Motor neuron (in vitro differentiated cells): ENCODE measurements around the gene THNSL1. TPM values are rescaled to one million over a fixed set of nuclear protein-coding genes. Genes with fewer than 3 reads are reported as not detected.

Source experiments
- ATAC-seq, 8 experiments: fragments of 200-7000 bp; cut with Tn5 transposase; replicated peaks in 6 of 8; 2 replicates each; pipeline ENCODE4 v1.8.0; 2021; ENCODE audit warnings: mild to moderate bottlenecking in 8 of 8, moderate library complexity in 8 of 8
- H3K27ac ChIP-seq, 2 donors: fragments of 250-450 bp; sonication (Bioruptor Pico); 2 replicates each; pipeline ENCODE4 v1.9.0; 2021; ENCODE audit warnings: antibody characterized with exemption in 2 of 2, mild to moderate bottlenecking in 2 of 2, moderate library complexity in 1 of 2
- H3K4me1 ChIP-seq, 2 donors: fragments of 250-450 bp; sonication (Bioruptor Pico); replicated peaks in 1 of 2; 2 replicates each; pipeline ENCODE4 v1.6.1; 2021; ENCODE audit warnings: antibody characterized with exemption in 2 of 2, mild to moderate bottlenecking in 2 of 2, moderate library complexity in 1 of 2
- H3K4me3 ChIP-seq, 5 donors: fragments of 250-450 bp; sonication (Bioruptor Pico); 2 replicates each; pipeline ENCODE4 v1.9.0; 2021; ENCODE audit warnings: antibody characterized with exemption in 5 of 5, mild to moderate bottlenecking in 5 of 5, moderate library complexity in 4 of 5
- WGBS, 10 experiments: fragments of 450-650 bp; shearing (Covaris generic); methylation state at CpG; one replicate each; pipeline ENCODE4 v1.0.0; 2022; 5-methylcytosine and 5-hydroxymethylcytosine counted together
- in situ Hi-C, 9 experiments: fragments of 400-800 bp; cut with MboI; loops; one replicate each; pipeline ENCODE4 v1.15.0; 2021; ENCODE audit warnings: low sequenced_read_pairs in 9 of 9, low pct_unique_long_range_greater_than_20kb in 2 of 9; ENCODE audit not compliant: unreplicated experiment in 9 of 9
- total RNA-seq, 8 experiments: library from RNA; unstranded; fragments of 300-600 nt; gene quantifications; 2 replicates each; pipeline versions ENCODE4 v1.2.3 to v1.2.4, GENCODE V29; 2022

THNSL1 gene
- total RNA-seq, 8 experiments from 2014 or later: 4.7 to 11.9 (median 6.8) TPM

- 0 to 33% (median 5%) methylated on average over 1 to 9 of the region's 10 CpGs for WGBS, 10 experiments
- peaks cover 9 to 13% of the 10 kb centered on the region in 2 donors for H3K4me1 ChIP-seq
- peak overlapping the region; percentile 42 to 56 (median 46) for H3K4me3 ChIP-seq
- ATAC-seq: peak in 1 of 8 experiments; percentile 1
- peak overlapping the region; percentile 79 to 93 for H3K27ac ChIP-seq
- in situ Hi-C loops: no loop called here
Measured at GRCh38 chr10:25017154-25017590, 760 bp downstream of the THNSL1 start.

- in situ Hi-C loops: no loop called here
- no peak for ATAC-seq
- peak overlapping the region; percentile 42 to 56 (median 46) for H3K4me3 ChIP-seq
- peak overlapping the region; percentile 79 to 93 for H3K27ac ChIP-seq
- peaks cover 9 to 13% of the 10 kb centered on the region in 2 donors for H3K4me1 ChIP-seq
- WGBS, 10 experiments: 81 to 100% (median 91%) methylated on average over 3 to 6 of the region's 6 CpGs; no CpG with 5 or more reads in 1 of the 10 experiments
Measured at GRCh38 chr10:25017661-25018060, 1.2 kb downstream of the THNSL1 start.

GRCh38 chr10:25018703-25019102 lies 2.3 kb downstream of the THNSL1 start:
- H3K27ac ChIP-seq: no peak overlapping the region
- peaks cover 9 to 11% of the 10 kb centered on the region in 2 donors for H3K4me1 ChIP-seq
- WGBS, 10 experiments: 94 to 100% (median 99%) methylated on average over 1 to 3 of the region's 3 CpGs; no CpG with 5 or more reads in 2 of the 10 experiments
- in situ Hi-C loops: no loop called here
- no peak for ATAC-seq
- H3K4me3 ChIP-seq: no peak overlapping the region

GRCh38 chr10:25023278-25023677 lies 6.9 kb downstream of the THNSL1 start:
- Histone ChIP-seq H3K4me1 (peaks cover under 1 to 1% of the 10 kb centered on the region in 2 donors), H3K4me3 (no peak overlapping the region), H3K27ac (no peak overlapping the region)
- 67 to 100% (median 97%) methylated on average over 1 to 3 of the region's 3 CpGs; no CpG with 5 or more reads in 1 of the 10 experiments for WGBS, 10 experiments
- ATAC-seq: no peak
- in situ Hi-C loops: no loop called here

- no peak for ATAC-seq
- H3K4me1 ChIP-seq: no peaks in the 10 kb centered on the region
- in situ Hi-C loops: no loop called here
- WGBS, 10 experiments: 27 to 100% (median 94%) methylated on average over 1 to 8 of the region's 8 CpGs; no CpG with 5 or more reads in 1 of the 10 experiments
- H3K4me3 ChIP-seq: no peak overlapping the region
- no peak overlapping the region for H3K27ac ChIP-seq
Measured at GRCh38 chr10:25024528-25024927, 8.1 kb downstream of the THNSL1 start.

GRCh38 chr10:25026463-25026862 lies 10.1 kb downstream of the THNSL1 start:
- WGBS, 10 experiments: 79 to 100% (median 100%) methylated on average over 1 of the region's 1 CpG; no CpG with 5 or more reads in 2 of the 10 experiments
- ATAC-seq: no peak
- no peak overlapping the region for H3K4me3 ChIP-seq
- no peak overlapping the region for H3K27ac ChIP-seq
- H3K4me1 ChIP-seq: no peaks in the 10 kb centered on the region
- in situ Hi-C loops: no loop called here

- no peak overlapping the region for H3K27ac ChIP-seq
- no peak for ATAC-seq
- in situ Hi-C loops: no loop called here
- WGBS, 10 experiments: 30 to 100% (median 100%) methylated on average over 1 of the region's 1 CpG; no CpG with 5 or more reads in 1 of the 10 experiments
- no peak overlapping the region for H3K4me3 ChIP-seq
- no peaks in the 10 kb centered on the region for H3K4me1 ChIP-seq
Measured at GRCh38 chr10:25028711-25029110, 12.3 kb downstream of the THNSL1 start.

- Histone ChIP-seq H3K4me3 (no peak overlapping the region), H3K27ac (no peak overlapping the region), H3K4me1 (no peaks in the 10 kb centered on the region)
- WGBS, 10 experiments: 86 to 100% (median 94%) methylated on average over 2 of the region's 2 CpGs
- ATAC-seq: no peak
- in situ Hi-C loops: no loop called here
Measured at GRCh38 chr10:25029519-25029918, 13.1 kb downstream of the THNSL1 start.

GRCh38 chr10:25036381-25036780 lies 20.0 kb downstream of the THNSL1 start:
- 71 to 90% (median 79%) methylated on average over 2 to 3 of the region's 3 CpGs; no CpG with 5 or more reads in 5 of the 10 experiments for WGBS, 10 experiments
- ATAC-seq: no peak
- Histone ChIP-seq H3K27ac (no peak overlapping the region), H3K4me3 (no peak overlapping the region), H3K4me1 (no peaks in the 10 kb centered on the region)
- in situ Hi-C loops: no loop called here

- 43 to 100% (median 72%) methylated on average over 1 to 2 of the region's 2 CpGs for WGBS, 10 experiments
- in situ Hi-C loops: no loop called here
- ATAC-seq: no peak
- Histone ChIP-seq H3K4me1 (no peaks in the 10 kb centered on the region), H3K27ac (no peak overlapping the region), H3K4me3 (no peak overlapping the region)
Measured at GRCh38 chr10:25038325-25038724, 21.9 kb downstream of the THNSL1 start.

GRCh38 chr10:25039531-25039930 lies 23.1 kb downstream of the THNSL1 start:
- Histone ChIP-seq H3K4me1 (no peaks in the 10 kb centered on the region), H3K4me3 (no peak overlapping the region), H3K27ac (no peak overlapping the region)
- in situ Hi-C loops: no loop called here
- no peak for ATAC-seq

- ATAC-seq: no peak
- Histone ChIP-seq H3K4me3 (no peak overlapping the region), H3K4me1 (no peaks in the 10 kb centered on the region), H3K27ac (no peak overlapping the region)
- in situ Hi-C loops: no loop called here
- 0 to 100% (median 60%) methylated on average over 1 of the region's 1 CpG; no CpG with 5 or more reads in 2 of the 10 experiments for WGBS, 10 experiments
Measured at GRCh38 chr10:25046641-25047040, 30.2 kb downstream of the THNSL1 start.

GRCh38 chr10:25047088-25047487 lies 30.7 kb downstream of the THNSL1 start:
- Histone ChIP-seq H3K27ac (no peak overlapping the region), H3K4me1 (no peaks in the 10 kb centered on the region), H3K4me3 (no peak overlapping the region)
- in situ Hi-C loops: no loop called here
- 25 to 100% (median 90%) methylated on average over 1 to 2 of the region's 2 CpGs for WGBS, 10 experiments
- no peak for ATAC-seq

- Histone ChIP-seq H3K27ac (no peak overlapping the region), H3K4me1 (no peaks in the 10 kb centered on the region), H3K4me3 (no peak overlapping the region)
- WGBS, 10 experiments: 23 to 100% (median 83%) methylated on average over 1 to 4 of the region's 4 CpGs
- in situ Hi-C loops: no loop called here
- ATAC-seq: peak in 1 of 8 experiments; percentile 50
Measured at GRCh38 chr10:25047591-25048301, 31.3 kb downstream of the THNSL1 start.
